H1 (cell line): ENCODE results near the gene HMX1. TPM values are rescaled to one million over a fixed set of nuclear protein-coding genes. Genes with fewer than 3 reads are reported as not detected.
A peak's percentile ranks its signal among the peaks of the same experiment; 100 is the strongest.

ENCODE experiments used
- CTCF ChIA-PET: fragments of 300-600 bp; sonication (Branson Sonifier 250); formaldehyde crosslinking; loops from one replicate; lab custom pipeline; 2021; ENCODE audit not compliant: partially characterized antibody; lab: Charles Lee
- POLR2A ChIA-PET: fragments of 300-600 bp; sonication (Branson Sonifier 250); formaldehyde crosslinking; loops from one replicate; lab custom pipeline; 2021; ENCODE audit warnings: inconsistent platforms; ENCODE audit not compliant: partially characterized antibody; lab: Charles Lee
- DNase-seq, 2 experiments: peaks; one replicate each; pipeline versions ENCODE4 v3.0.0 to v3.0.0-alpha.2; 2010 to 2022; ENCODE audit warnings: low spot score in 2 of 2, low read depth in 1 of 2, mixed read lengths in 1 of 2
- FAIRE-seq: peaks from 2 replicates; lab custom pipeline; 2011; peaks lifted over from hg19 to GRCh38; lab: Jason Lieb, UNC
- H2AFZ ChIP-seq: 2 replicates; pipeline ENCODE4 v1.8.1; 2012; ENCODE audit warnings: low read length, inconsistent platforms
- H2AK5ac ChIP-seq: 2 replicates; pipeline ENCODE4 v1.6.1; 2013; ENCODE audit warnings: low read depth, low read length
- H2BK120ac ChIP-seq: replicated peaks from 2 replicates; pipeline ENCODE3; 2013; ENCODE audit warnings: low read depth, low read length, inconsistent platforms
- H2BK12ac ChIP-seq: 2 replicates; pipeline ENCODE4 v1.6.1; 2013; ENCODE audit warnings: low read depth, low read length
- H2BK15ac ChIP-seq: 2 replicates; pipeline ENCODE4 v1.6.1; 2013; ENCODE audit warnings: low read length
- H2BK20ac ChIP-seq: 2 replicates; pipeline ENCODE4 v1.6.1; 2013; ENCODE audit warnings: low read length
- H2BK5ac ChIP-seq: 2 replicates; pipeline ENCODE4 v1.6.1; 2013; ENCODE audit warnings: low read depth, low read length
- H3K14ac ChIP-seq: 2 replicates; pipeline ENCODE4 v1.6.1; 2013; ENCODE audit warnings: inconsistent platforms; ENCODE audit not compliant: insufficient read length
- H3K18ac ChIP-seq: 2 replicates; pipeline ENCODE4 v1.6.1; 2013; ENCODE audit warnings: low read length; ENCODE audit errors: extremely low read depth
- H3K23ac ChIP-seq: 2 replicates; pipeline ENCODE4 v1.6.1; 2013; ENCODE audit warnings: inconsistent platforms; ENCODE audit not compliant: insufficient read length
- H3K23me2 ChIP-seq: 2 replicates; pipeline ENCODE4 v1.6.1; 2013; ENCODE audit warnings: low read depth, low read length
- H3K27ac ChIP-seq: 2 replicates; pipeline ENCODE4 v1.6.1; 2011; ENCODE audit warnings: low read depth, low read length, inconsistent platforms
- H3K27me3 ChIP-seq, 4 experiments: replicated peaks in 1 of 4; 1 replicate in 1 of 4; 2 replicates in 3 of 4; pipeline versions ENCODE4 v1.6.1 to v1.8.1; 2011 to 2013; ENCODE audit warnings: low read length in 3 of 4, mild to moderate bottlenecking in 3 of 4, inconsistent platforms in 2 of 4, mixed read lengths in 2 of 4, moderate library complexity in 1 of 4; ENCODE audit not compliant: control insufficient read depth in 3 of 4, insufficient read depth in 3 of 4; ENCODE audit errors: extremely low read depth in 1 of 4
- H3K36me3 ChIP-seq, 4 experiments: 2 replicates each; pipeline versions ENCODE4 v1.6.1 to v1.8.1; 2011 to 2013; ENCODE audit warnings: mild to moderate bottlenecking in 4 of 4, low read length in 3 of 4, moderate library complexity in 2 of 4, control low read depth in 1 of 4, inconsistent platforms in 1 of 4; ENCODE audit not compliant: insufficient read depth in 4 of 4, control insufficient read depth in 2 of 4
- H3K4ac ChIP-seq: replicated peaks from 2 replicates; pipeline ENCODE3; 2013; ENCODE audit warnings: low read length, low read depth, mixed read lengths, inconsistent platforms; ENCODE audit not compliant: insufficient read length
- H3K4me1 ChIP-seq, 4 experiments: replicated peaks in 1 of 4; 1 replicate in 1 of 4; 2 replicates in 3 of 4; pipeline versions ENCODE4 v1.6.1 to v1.8.1; 2011 to 2013; ENCODE audit warnings: low read length in 3 of 4, inconsistent platforms in 2 of 4, mixed read lengths in 1 of 4; ENCODE audit not compliant: insufficient read depth in 4 of 4, control insufficient read depth in 3 of 4
- H3K4me2 ChIP-seq, 2 experiments: 2 replicates each; pipeline versions ENCODE4 v1.6.1 to v1.8.1; 2011 to 2013; ENCODE audit warnings: low read depth in 2 of 2, low read length in 2 of 2, control low read depth in 1 of 2, inconsistent platforms in 1 of 2, mild to moderate bottlenecking in 1 of 2; ENCODE audit not compliant: insufficient read depth in 1 of 2
- H3K4me3 ChIP-seq, 4 experiments: fragments of 200-600, 300-600 bp in 1 of 4; sonication (generic), shearing (Covaris generic), sonication (Bioruptor Twin) in 1 of 4; 2 replicates each; pipeline versions ENCODE4 v1.5.1 to v1.8.1; 2011 to 2016; ENCODE audit warnings: low read length in 4 of 4, low read depth in 3 of 4, control low read depth in 2 of 4, inconsistent platforms in 2 of 4, mild to moderate bottlenecking in 2 of 4, mixed read lengths in 1 of 4, moderate library complexity in 1 of 4; ENCODE audit not compliant: insufficient read depth in 2 of 4; ENCODE audit errors: extremely low read depth in 1 of 4
- H3K56ac ChIP-seq: replicated peaks from 2 replicates; pipeline ENCODE3; 2013; ENCODE audit warnings: low read depth, mild to moderate bottlenecking, mixed read lengths, low read length, inconsistent platforms; ENCODE audit not compliant: insufficient read length
- H3K79me1 ChIP-seq: 2 replicates; pipeline ENCODE4 v1.6.1; 2013; ENCODE audit warnings: low read depth, low read length, control low read depth
- H3K79me2 ChIP-seq, 2 experiments: 2 replicates each; pipeline versions ENCODE4 v1.6.1 to v1.8.1; 2012 to 2013; ENCODE audit warnings: low read length in 2 of 2, mild to moderate bottlenecking in 2 of 2, inconsistent platforms in 1 of 2; ENCODE audit not compliant: insufficient read depth in 2 of 2, control insufficient read depth in 1 of 2
- H3K9ac ChIP-seq, 4 experiments: replicated peaks in 1 of 4; 1 replicate in 1 of 4; 2 replicates in 3 of 4; pipeline versions ENCODE4 v1.6.1 to v1.8.1; 2011 to 2013; ENCODE audit warnings: low read depth in 3 of 4, low read length in 3 of 4, control low read depth in 2 of 4, mild to moderate bottlenecking in 2 of 4, moderate library complexity in 2 of 4, inconsistent platforms in 1 of 4; ENCODE audit errors: extremely low read depth in 1 of 4
- H3K9me3 ChIP-seq, 2 experiments: 2 replicates each; pipeline versions ENCODE4 v1.6.1 to v1.8.1; 2012 to 2013; ENCODE audit warnings: mild to moderate bottlenecking in 2 of 2, moderate library complexity in 2 of 2, control low read depth in 1 of 2, inconsistent platforms in 1 of 2, low read depth in 1 of 2, low read length in 1 of 2, mixed read lengths in 1 of 2; ENCODE audit not compliant: insufficient read depth in 2 of 2
- H4K20me1 ChIP-seq, 2 experiments: replicated peaks in 1 of 2; 2 replicates each; pipeline versions ENCODE3 to v1.8.1; 2011 to 2013; ENCODE audit warnings: inconsistent platforms in 2 of 2, low read length in 2 of 2, mild to moderate bottlenecking in 1 of 2; ENCODE audit not compliant: insufficient read depth in 2 of 2, control insufficient read depth in 1 of 2
- H4K5ac ChIP-seq: 2 replicates; pipeline ENCODE4 v1.6.1; 2013; ENCODE audit warnings: low read length, low read depth, mixed read lengths, inconsistent platforms; ENCODE audit not compliant: insufficient read length
- H4K8ac ChIP-seq: 2 replicates; pipeline ENCODE4 v1.8.0; 2013; ENCODE audit warnings: mild to moderate bottlenecking, moderate library complexity, low read length, inconsistent platforms; ENCODE audit not compliant: insufficient read depth; ENCODE audit errors: extremely low read depth
- H4K91ac ChIP-seq: replicated peaks from 2 replicates; pipeline ENCODE3; 2013; ENCODE audit warnings: low read length, mixed read lengths, inconsistent platforms; ENCODE audit not compliant: insufficient read length
- CHD2 ChIP-seq: IDR thresholded peaks from 2 replicates; pipeline ENCODE4 v1.6.1; 2012; ENCODE audit warnings: low read length, improper control_type of control experiment
- RNF2 ChIP-seq: fragments of 200-900, 300-1000 bp; sonication (generic); IDR thresholded peaks from 2 replicates; pipeline ENCODE4 v1.7.1; 2016; ENCODE audit warnings: borderline replicate concordance, low read depth, mild to moderate bottlenecking, antibody characterized with exemption, low read length; ENCODE audit not compliant: poor library complexity, severe bottlenecking; ENCODE audit errors: missing control alignments
- SIX5 ChIP-seq: IDR thresholded peaks from 2 replicates; pipeline ENCODE4 v1.6.1; 2011; ENCODE audit warnings: mild to moderate bottlenecking, low read depth, low read length
- SUZ12 ChIP-seq: fragments of 200-600 bp; sonication (generic); IDR thresholded peaks from 2 replicates; pipeline ENCODE4 v1.6.1; 2012; ENCODE audit warnings: mild to moderate bottlenecking, inconsistent platforms, low read length, moderate library complexity, mixed read lengths
- WGBS, 2 experiments: shearing (Covaris generic) in 1 of 2; methylation state at CpG; one replicate each; pipeline versions ENCODE4 v1.1.6 to v1.1.7; 2013 to 2015; ENCODE audit warnings: low lambda C conversion rate in 2 of 2, mixed read lengths in 2 of 2, inconsistent platforms in 1 of 2, low coverage in 1 of 2, missing lambda C conversion rate in 1 of 2; ENCODE audit not compliant: insufficient replicate concordance in 2 of 2, insufficient coverage in 1 of 2, insufficient read length in 1 of 2; ENCODE audit errors: extremely low coverage in 1 of 2, missing lambda C conversion rate in 1 of 2; 5-methylcytosine and 5-hydroxymethylcytosine counted together
- polyA plus RNA-seq, 7 experiments: library from polyadenylated mRNA; depleted of rRNA in 3 of 7; stranded (reverse) in 5 of 7; unstranded in 2 of 7; fragments of >200 nt in 5 of 7; fragments of 200-250 nt in 2 of 7; gene quantifications; 1 replicate in 5 of 7; 2 replicates in 1 of 7; 4 replicates in 1 of 7; pipeline versions ENCODE4 v1.2.1 to v1.2.3, GENCODE V29; 2011 to 2013; ENCODE audit warnings: missing spikeins in 2 of 7, mixed read lengths in 2 of 7
- total RNA-seq: library from RNA; stranded (reverse); fragmentation: NEBNext Ultra II Directional; extraction: Animal tissue kit (Norgen Biotek cat#: 25700); gene quantifications from 2 replicates; pipeline ENCODE4 v1.2.1, GENCODE V29; 2021

The HMX1 gene
- total and polyA plus RNA-seq, 2 of the 8 experiments (the other 6 are each of a cell fraction or from before 2014, with no cell fraction given): 0.26 TPM; not detected in 1

- H2AK5ac ChIP-seq: peak overlapping the region; percentile 95; the same call in 1 of the 2 replicates
- no peaks in the 10 kb centered on the region for H3K79me1 ChIP-seq
- H2AFZ ChIP-seq: no peak overlapping the region
- peaks cover 100% of the 10 kb centered on the region in 4 experiments for H3K27me3 ChIP-seq
- no peak overlapping the region for H3K18ac ChIP-seq
- no peak overlapping the region for H4K8ac ChIP-seq
- peaks cover 0 to 23% (median 0%) of the 10 kb centered on the region in 4 experiments; a peak in 1 of 8 replicates for H3K36me3 ChIP-seq
- DNase-seq (no peak), FAIRE-seq (no peak)
- H3K14ac ChIP-seq: no peak overlapping the region
- H4K5ac ChIP-seq: no peak overlapping the region
- CTCF ChIA-PET: interaction anchor here (3.2 kb wide), 1 partner anchor 20 kb away, joined by 23 read pairs; no protein-coding TSS in a partner anchor
- peaks cover 3 to 18% (median 9%) of the 10 kb centered on the region in 4 experiments for H3K4me1 ChIP-seq
- POLR2A ChIA-PET: no interaction called here
- H3K4me2 ChIP-seq: peak overlapping the region in 1 of 2 experiments; percentile 22; a peak in 1 of 4 replicates
- 34% methylated on average over 12 of the region's 12 CpGs; no CpG with 5 or more reads in 1 of the 2 experiments for WGBS, 2 experiments
- no peak overlapping the region for H2BK120ac ChIP-seq
- no peak overlapping the region for H3K4ac ChIP-seq
- no peak overlapping the region for H3K56ac ChIP-seq
- H3K79me2 ChIP-seq: no peaks in the 10 kb centered on the region
- no peak overlapping the region for H2BK5ac ChIP-seq
- no peak overlapping the region for H3K9ac ChIP-seq
- H3K4me3 ChIP-seq: no peak overlapping the region
- no peak overlapping the region for H2BK20ac ChIP-seq
- H3K27ac ChIP-seq: no peak overlapping the region
- H4K20me1 ChIP-seq: peaks cover 49 to 54% of the 10 kb centered on the region in 2 experiments
- 0 out of 2 replicates have a peak overlapping the region, but pooled peaks have one; percentile 39 for H2BK12ac ChIP-seq
- H3K23me2 ChIP-seq: peaks cover 2% of the 10 kb centered on the region; the same call in 1 of the 2 replicates
- H3K23ac ChIP-seq: no peak overlapping the region
- H3K9me3 ChIP-seq: peaks cover 0 to 3% of the 10 kb centered on the region in 2 experiments; a peak in 1 of 4 replicates
- TF ChIP-seq SIX5 (no peak), SUZ12 (0 out of 2 replicates have a peak, but pooled peaks have one; percentile 4), CHD2 (no peak), RNF2 (peak; percentile 3)
- no peak overlapping the region for H2BK15ac ChIP-seq
- H4K91ac ChIP-seq: no peak overlapping the region
Measured at GRCh38 chr4:8866421-8866820, 5.2 kb downstream of the HMX1 start.
